Mucosa of gallbladder (tissue), 1 donor: Measurements from ENCODE around the gene IQCN. TPM values are rescaled to one million over a fixed set of nuclear protein-coding genes. Genes with fewer than 3 reads are reported as not detected.
"Not testable (repeated sequence)": the region's sequence is repeated elsewhere in the genome, so short reads cannot be mapped to it uniquely, and the experiment has no call there.

Experiments
- DNase-seq: peaks from one replicate; pipeline ENCODE4 v3.0.0-alpha.2; 2020; ENCODE audit warnings: low spot score
- total RNA-seq: library from RNA; stranded (reverse); gene quantifications from one replicate; pipeline ENCODE4 v1.2.1, GENCODE V29; 2021
- donor health status: DM: no; HTN: no; CAD: no.

Gene IQCN
- total RNA-seq, 1 donor from 2014 or later: 2.9 TPM

- DNase-seq: no peak
These were observed 57.5 kb downstream of the IQCN start for GRCh38 chr19:18216789-18217188.

DNA sequence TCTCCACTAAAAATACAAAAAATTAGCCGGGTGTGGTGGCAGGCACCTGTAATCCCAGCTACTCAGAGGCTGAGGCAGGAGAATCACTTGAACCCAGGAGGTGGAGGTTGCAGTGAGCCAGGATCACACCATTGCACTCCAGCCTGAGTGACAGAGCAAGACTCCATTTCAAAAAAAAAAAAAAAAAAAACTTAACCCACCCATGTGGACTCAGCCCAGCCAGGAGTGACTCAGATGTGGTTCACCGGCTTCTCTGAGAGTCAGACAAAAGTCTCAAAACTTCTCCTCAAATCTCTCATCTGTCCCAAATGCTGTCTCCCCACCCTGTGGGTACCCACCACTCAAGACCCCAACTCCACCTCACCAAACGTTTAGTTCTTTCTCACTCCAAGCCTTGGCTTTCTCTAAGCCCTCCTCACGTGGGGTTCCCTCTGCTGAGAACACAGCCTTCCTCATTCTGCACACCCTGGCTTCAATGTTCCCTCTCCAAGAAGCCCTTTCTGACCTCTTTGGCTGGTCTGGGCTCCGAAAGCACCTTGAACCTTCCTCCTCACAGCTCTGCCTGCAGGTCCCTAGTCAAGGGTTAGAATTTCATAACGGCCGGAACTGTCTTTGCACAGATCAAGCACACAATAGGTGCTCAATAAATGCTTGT lies 59.3 kb downstream of the IQCN start:
- DNase-seq: no peak

DNA sequence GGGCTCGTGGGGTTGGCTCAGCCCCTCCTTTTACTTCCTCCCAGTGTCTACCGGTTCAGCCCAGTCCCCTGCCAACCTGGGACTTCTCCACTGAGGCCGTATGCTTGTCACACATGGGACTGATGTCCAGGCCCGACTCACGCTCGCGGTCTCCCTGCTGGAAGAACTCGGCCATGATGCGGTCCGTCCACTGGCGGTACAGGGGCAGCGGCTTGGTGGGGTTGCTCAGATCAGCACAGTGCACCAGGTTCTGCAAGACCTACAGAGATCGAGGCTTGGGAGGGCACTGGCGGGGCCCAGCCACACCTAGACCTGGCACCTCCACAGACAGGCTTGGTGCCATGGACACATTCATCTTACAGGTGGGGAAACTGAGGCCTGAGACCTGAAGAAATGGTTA lies 62.6 kb downstream of the IQCN start:
- DNase-seq: no peak

- DNase-seq: not testable (repeated sequence)
These were observed 64.3 kb downstream of the IQCN start for GRCh38 chr19:18209912-18210311.

- peak; percentile 53 for DNase-seq
These were observed 65.9 kb downstream of the IQCN start for GRCh38 chr19:18208098-18208951.

Other genes with a start within 250 kb of the IQCN start
- gene IL12RB1, start 187.5 kb downstream of the IQCN start, total RNA-seq: 3.1 TPM
- 24.5 TPM for gene MAST3, start 176.7 kb downstream of the IQCN start, total RNA-seq
- gene PIK3R2, start 121.3 kb downstream of the IQCN start, total RNA-seq: 74.2 TPM
- gene IFI30, start 100.6 kb downstream of the IQCN start, total RNA-seq: 44.7 TPM
- gene MPV17L2, start 81.2 kb downstream of the IQCN start, total RNA-seq: 9.3 TPM
- 5.5 TPM for gene RAB3A, start 70.4 kb downstream of the IQCN start, total RNA-seq
- 2.1 TPM for gene PDE4C, start 48.0 kb downstream of the IQCN start, total RNA-seq
- 303 TPM for gene JUND, start 7.2 kb upstream of the IQCN start, total RNA-seq
- 92.9 TPM for gene LSM4, start 48.6 kb upstream of the IQCN start, total RNA-seq
- gene PGPEP1, start 66.1 kb upstream of the IQCN start, total RNA-seq: 56.6 TPM
- 76.0 TPM for gene GDF15, start 111.7 kb upstream of the IQCN start, total RNA-seq
- gene LRRC25, start 123.2 kb upstream of the IQCN start, total RNA-seq: 7.8 TPM
- gene SSBP4, start 144.9 kb upstream of the IQCN start, total RNA-seq: 68.1 TPM
- gene ISYNA1, start 163.7 kb upstream of the IQCN start, total RNA-seq: 37.1 TPM
- gene ELL, start 247.6 kb upstream of the IQCN start, total RNA-seq: 20.1 TPM